SJCRH30 (cell line): ENCODE measurements around the gene STK39. TPM values are rescaled to one million over a fixed set of nuclear protein-coding genes. Genes with fewer than 3 reads are reported as not detected.

ENCODE experiments used
- DNase-seq, 2 experiments: peaks; one replicate each; pipeline ENCODE4 v3.0.0-alpha.2; 2015 to 2020
- H3K27ac ChIP-seq: fragments of 250-450 bp; sonication (Bioruptor Pico); 2 replicates; pipeline ENCODE4 v1.5.1; 2020; ENCODE audit warnings: mild to moderate bottlenecking, moderate library complexity
- H3K27me3 ChIP-seq: fragments of 250-450 bp; sonication (Bioruptor Pico); 2 replicates; pipeline ENCODE4 v1.5.1; 2020; ENCODE audit warnings: mild to moderate bottlenecking, moderate library complexity
- H3K36me3 ChIP-seq: fragments of 250-450 bp; sonication (Bioruptor Pico); 2 replicates; pipeline ENCODE4 v1.5.1; 2020; ENCODE audit warnings: mild to moderate bottlenecking, moderate library complexity
- H3K4me1 ChIP-seq: fragments of 250-450 bp; sonication (Bioruptor Pico); 2 replicates; pipeline ENCODE4 v1.5.1; 2020; ENCODE audit warnings: mild to moderate bottlenecking, moderate library complexity
- H3K4me3 ChIP-seq: fragments of 250-450 bp; sonication (Bioruptor Pico); 2 replicates; pipeline ENCODE4 v1.5.1; 2020; ENCODE audit warnings: mild to moderate bottlenecking, moderate library complexity
- H3K9me3 ChIP-seq: fragments of 250-450 bp; sonication (Bioruptor Pico); replicated peaks from 2 replicates; pipeline ENCODE4 v1.5.1; 2020; ENCODE audit warnings: mild to moderate bottlenecking, moderate library complexity
- total RNA-seq: library from RNA; depleted of rRNA; stranded (reverse); fragments of >200 nt; shearing (Covaris generic); gene quantifications from 2 replicates; pipeline ENCODE4 v1.2.3, GENCODE V29; 2014

The STK39 gene
- total RNA-seq, 1 experiment from 2014 or later = 8.5 TPM

- DNase-seq = no peak
Measured at GRCh38 chr2:168233726-168234406, 13.5 kb downstream of the STK39 start.

DNA sequence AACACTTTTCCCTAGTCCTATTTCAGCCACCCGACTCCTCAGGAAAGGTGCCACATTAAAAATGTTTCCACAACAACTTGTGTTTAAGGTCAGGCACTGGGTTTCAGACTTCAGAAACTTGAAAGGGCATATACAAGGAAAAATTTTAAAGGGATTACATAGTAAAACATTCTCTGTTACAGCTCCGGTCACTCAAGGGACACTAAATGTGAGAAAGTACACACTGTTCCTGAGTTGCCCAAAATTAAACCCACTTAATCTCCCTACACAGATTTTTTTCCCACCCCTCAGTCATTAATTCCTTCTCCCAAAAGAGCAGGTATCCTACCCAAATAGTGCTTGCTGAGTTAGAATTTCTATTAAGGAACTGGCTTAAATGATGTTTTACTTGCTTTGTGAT, 14.2 kb downstream of the STK39 start:
- DNase-seq = no peak
- Histone ChIP-seq H3K27ac (no peak overlapping the region), H3K36me3 (no peaks in the 10 kb centered on the region; the same call in 1 of the 2 replicates), H3K4me3 (no peak overlapping the region), H3K4me1 (no peaks in the 10 kb centered on the region), H3K27me3 (no peaks in the 10 kb centered on the region), H3K9me3 (no peaks in the 10 kb centered on the region)

More at GRCh38 chr2:168233726-168234406, 13.5 kb downstream of the STK39 start:
- no peaks in the 10 kb centered on the region for H3K4me1 ChIP-seq
- H3K27ac ChIP-seq = no peak overlapping the region
- no peaks in the 10 kb centered on the region for H3K9me3 ChIP-seq
- no peaks in the 10 kb centered on the region; the same call in 1 of the 2 replicates for H3K36me3 ChIP-seq
- H3K27me3 ChIP-seq = no peaks in the 10 kb centered on the region
- no peak overlapping the region for H3K4me3 ChIP-seq

DNA sequence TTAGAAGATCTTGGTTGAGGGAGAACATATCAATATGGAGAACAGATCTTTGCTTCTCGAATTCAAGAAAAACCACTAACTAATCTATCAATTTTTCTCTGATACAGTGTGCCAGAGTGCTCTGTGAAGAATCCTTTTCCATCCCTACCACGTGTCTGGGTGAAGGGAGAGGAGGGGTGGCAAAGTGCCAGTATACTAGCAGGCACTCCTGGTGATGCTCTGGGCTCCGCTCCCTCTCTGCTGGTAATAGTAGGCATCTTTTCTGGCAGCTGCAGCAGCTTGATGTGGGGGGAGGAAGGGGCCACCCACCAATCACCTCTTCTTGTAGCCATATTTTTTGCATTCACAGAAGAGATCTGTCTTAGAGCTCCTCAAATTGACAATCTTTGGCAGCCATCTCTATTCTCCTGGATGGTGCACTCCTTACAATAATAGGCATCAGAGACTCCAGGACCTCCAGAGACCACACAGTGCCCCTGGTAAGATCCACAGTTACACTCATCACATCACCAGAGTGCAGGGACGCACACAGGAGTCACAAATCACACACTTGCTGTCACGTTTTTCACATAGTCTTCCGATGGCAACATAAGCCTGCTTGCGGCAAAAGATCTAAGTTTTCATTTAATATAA, 15.7 kb downstream of the STK39 start:
- no peaks in the 10 kb centered on the region for H3K27me3 ChIP-seq
- H3K4me3 ChIP-seq = no peak overlapping the region
- no peaks in the 10 kb centered on the region for H3K4me1 ChIP-seq
- H3K27ac ChIP-seq = no peak overlapping the region
- H3K36me3 ChIP-seq = no peaks in the 10 kb centered on the region
- no peaks in the 10 kb centered on the region for H3K9me3 ChIP-seq
- DNase-seq = no peak

DNA sequence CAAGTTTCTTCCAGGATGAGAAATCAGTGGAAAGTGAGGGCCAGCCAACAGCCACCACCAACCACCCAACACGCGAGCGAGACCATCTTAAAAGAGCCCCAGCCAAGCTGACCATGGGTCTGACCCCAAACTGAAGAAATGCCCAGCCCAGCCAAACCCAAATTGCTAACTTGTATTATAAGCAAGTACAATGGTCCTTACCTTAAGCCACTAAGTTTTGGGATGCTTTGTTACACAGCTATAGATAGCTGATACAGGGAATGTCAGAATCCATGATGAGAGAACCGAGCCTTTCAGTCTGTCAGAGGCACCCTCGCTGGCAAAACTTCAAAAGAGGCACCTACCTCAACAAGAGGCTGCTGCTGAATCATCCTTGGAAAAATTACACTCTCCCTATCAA, 17.0 kb downstream of the STK39 start:
- no peaks in the 10 kb centered on the region for H3K4me1 ChIP-seq
- no peaks in the 10 kb centered on the region for H3K9me3 ChIP-seq
- no peaks in the 10 kb centered on the region for H3K27me3 ChIP-seq
- no peak for DNase-seq
- H3K36me3 ChIP-seq = no peaks in the 10 kb centered on the region
- no peak overlapping the region for H3K4me3 ChIP-seq
- no peak overlapping the region for H3K27ac ChIP-seq

DNA sequence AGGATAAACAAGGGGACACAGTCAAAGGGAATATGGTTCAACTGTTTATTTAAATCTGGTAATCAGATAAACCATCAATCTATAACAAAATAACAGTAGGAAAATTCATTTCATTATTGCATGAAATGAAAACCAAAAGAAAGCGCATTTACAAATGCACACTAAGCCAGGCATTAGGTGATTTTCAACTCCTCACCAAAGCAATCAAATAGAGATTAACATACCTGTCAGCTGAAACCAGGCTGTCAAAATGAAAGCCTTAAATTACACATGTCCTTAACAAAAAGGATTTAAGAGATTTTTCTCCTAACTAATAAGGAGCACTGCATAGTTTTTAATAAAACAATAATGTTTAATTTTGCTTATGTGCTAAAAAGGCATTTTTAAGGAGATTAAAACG, 23.0 kb downstream of the STK39 start:
- Histone ChIP-seq H3K9me3 (no peaks in the 10 kb centered on the region), H3K4me3 (no peak overlapping the region), H3K27ac (no peak overlapping the region), H3K36me3 (no peaks in the 10 kb centered on the region), H3K27me3 (no peaks in the 10 kb centered on the region), H3K4me1 (no peaks in the 10 kb centered on the region)
- no peak for DNase-seq

GRCh38 chr2:168222088-168222487, 25.3 kb downstream of the STK39 start:
- H3K27ac ChIP-seq = no peak overlapping the region
- no peak for DNase-seq
- H3K9me3 ChIP-seq = no peaks in the 10 kb centered on the region
- H3K36me3 ChIP-seq = no peaks in the 10 kb centered on the region
- H3K4me3 ChIP-seq = no peak overlapping the region
- H3K4me1 ChIP-seq = peaks cover 9% of the 10 kb centered on the region; the same call in 1 of the 2 replicates
- H3K27me3 ChIP-seq = no peaks in the 10 kb centered on the region

- Histone ChIP-seq H3K4me1 (peaks cover 9% of the 10 kb centered on the region; the same call in 1 of the 2 replicates), H3K4me3 (no peak overlapping the region), H3K9me3 (no peaks in the 10 kb centered on the region), H3K27ac (no peak overlapping the region), H3K36me3 (no peaks in the 10 kb centered on the region), H3K27me3 (no peaks in the 10 kb centered on the region)
- DNase-seq = no peak
Measured at GRCh38 chr2:168220965-168221819, 26.2 kb downstream of the STK39 start.

DNA sequence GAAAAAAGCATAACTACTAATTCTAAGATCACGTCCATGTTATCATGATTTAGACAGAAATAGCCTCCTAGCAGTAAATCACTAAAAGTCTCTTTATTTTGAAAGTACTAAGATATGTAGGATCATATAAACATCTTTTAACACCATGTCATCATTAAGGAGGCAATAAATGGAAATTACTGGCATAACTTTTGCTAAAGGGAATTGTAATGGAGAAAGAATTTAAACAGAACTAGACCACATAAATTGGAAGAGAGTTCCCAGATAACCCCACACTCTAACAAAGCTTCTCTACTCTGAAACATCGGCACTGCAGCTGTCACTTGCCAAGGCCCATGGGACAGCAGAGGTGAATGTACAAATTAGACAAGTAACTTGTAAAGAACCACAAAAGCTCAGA, 29.5 kb downstream of the STK39 start:
- Histone ChIP-seq H3K4me3 (no peak overlapping the region), H3K27ac (no peak overlapping the region), H3K36me3 (no peaks in the 10 kb centered on the region), H3K4me1 (peaks cover 9% of the 10 kb centered on the region; the same call in 1 of the 2 replicates), H3K9me3 (no peaks in the 10 kb centered on the region), H3K27me3 (no peaks in the 10 kb centered on the region)
- peak; percentile 21 to 23 for DNase-seq

GRCh38 chr2:168216351-168217005, 30.9 kb downstream of the STK39 start:
- Histone ChIP-seq H3K27me3 (no peaks in the 10 kb centered on the region), H3K4me1 (peaks cover 9% of the 10 kb centered on the region; the same call in 1 of the 2 replicates), H3K4me3 (no peak overlapping the region), H3K9me3 (no peaks in the 10 kb centered on the region), H3K36me3 (no peaks in the 10 kb centered on the region), H3K27ac (no peak overlapping the region)
- DNase-seq = no peak

DNA sequence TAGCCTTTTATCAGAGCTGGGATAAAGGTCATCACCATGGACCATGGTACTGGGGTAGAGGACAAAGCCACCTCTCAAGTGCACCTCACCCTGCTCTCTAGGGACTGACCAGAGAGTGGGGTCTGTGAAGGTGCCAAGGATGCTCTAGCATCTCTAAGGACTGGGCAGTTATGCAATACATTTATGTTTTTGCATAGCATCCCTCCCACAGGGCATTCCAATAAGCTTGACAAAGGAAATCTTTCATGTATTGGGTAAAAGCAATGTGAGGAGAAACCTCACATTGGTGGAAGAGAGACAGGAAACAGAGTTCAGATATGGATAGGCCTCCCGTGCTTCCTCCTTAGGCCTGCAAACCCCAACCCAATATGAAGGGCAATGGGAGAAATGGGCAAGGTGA, 31.6 kb downstream of the STK39 start:
- no peak overlapping the region for H3K4me3 ChIP-seq
- no peaks in the 10 kb centered on the region for H3K36me3 ChIP-seq
- H3K27me3 ChIP-seq = no peaks in the 10 kb centered on the region
- no peak overlapping the region for H3K27ac ChIP-seq
- H3K4me1 ChIP-seq = peaks cover 9% of the 10 kb centered on the region; the same call in 1 of the 2 replicates
- no peaks in the 10 kb centered on the region for H3K9me3 ChIP-seq
- no peak for DNase-seq

DNA sequence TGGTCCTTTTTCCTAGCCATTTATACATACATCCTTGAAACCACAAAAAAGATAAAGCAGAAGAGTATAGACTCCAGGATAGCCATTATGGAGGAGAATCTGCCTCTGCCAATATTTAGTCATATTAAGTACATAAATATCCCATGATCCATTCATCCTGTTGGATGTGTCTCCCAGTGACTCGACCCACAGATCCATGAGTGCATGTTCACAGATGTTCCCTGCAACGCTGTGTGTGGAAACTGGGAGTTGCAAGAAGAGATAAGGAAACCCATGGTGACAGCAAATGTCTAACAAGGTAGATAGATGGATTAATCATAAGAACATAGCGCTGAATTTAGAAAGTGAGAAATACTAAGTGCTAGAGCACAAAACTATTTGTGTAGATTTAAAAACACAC, 34.5 kb downstream of the STK39 start:
- no peaks in the 10 kb centered on the region for H3K9me3 ChIP-seq
- H3K27ac ChIP-seq = no peak overlapping the region
- H3K4me3 ChIP-seq = no peak overlapping the region
- DNase-seq = no peak
- no peaks in the 10 kb centered on the region for H3K36me3 ChIP-seq
- H3K27me3 ChIP-seq = no peaks in the 10 kb centered on the region
- peaks cover 3% of the 10 kb centered on the region; the same call in 1 of the 2 replicates for H3K4me1 ChIP-seq

DNA sequence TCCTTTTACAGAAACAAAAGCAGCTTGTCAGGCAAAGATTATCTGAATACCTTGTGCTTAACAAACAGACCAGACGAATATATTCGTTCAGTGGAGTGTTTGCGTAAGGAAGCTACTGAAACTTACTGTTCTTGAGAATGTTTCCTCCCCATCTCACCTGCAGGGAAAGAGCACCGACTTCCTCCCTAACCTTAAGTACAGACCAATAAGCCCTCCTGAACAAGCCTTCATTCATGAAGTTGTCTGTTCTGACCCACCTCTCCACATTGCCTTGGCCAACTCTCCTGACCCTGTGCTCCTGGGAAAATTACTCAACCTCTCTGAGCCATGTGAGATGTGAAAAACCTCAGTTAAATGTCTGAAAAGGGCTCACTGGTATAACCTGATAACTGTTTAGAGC, 35.2 kb downstream of the STK39 start:
- H3K27ac ChIP-seq = no peak overlapping the region
- no peaks in the 10 kb centered on the region for H3K36me3 ChIP-seq
- DNase-seq = no peak
- no peaks in the 10 kb centered on the region for H3K27me3 ChIP-seq
- no peak overlapping the region for H3K4me3 ChIP-seq
- no peaks in the 10 kb centered on the region for H3K4me1 ChIP-seq
- no peaks in the 10 kb centered on the region for H3K9me3 ChIP-seq

DNA sequence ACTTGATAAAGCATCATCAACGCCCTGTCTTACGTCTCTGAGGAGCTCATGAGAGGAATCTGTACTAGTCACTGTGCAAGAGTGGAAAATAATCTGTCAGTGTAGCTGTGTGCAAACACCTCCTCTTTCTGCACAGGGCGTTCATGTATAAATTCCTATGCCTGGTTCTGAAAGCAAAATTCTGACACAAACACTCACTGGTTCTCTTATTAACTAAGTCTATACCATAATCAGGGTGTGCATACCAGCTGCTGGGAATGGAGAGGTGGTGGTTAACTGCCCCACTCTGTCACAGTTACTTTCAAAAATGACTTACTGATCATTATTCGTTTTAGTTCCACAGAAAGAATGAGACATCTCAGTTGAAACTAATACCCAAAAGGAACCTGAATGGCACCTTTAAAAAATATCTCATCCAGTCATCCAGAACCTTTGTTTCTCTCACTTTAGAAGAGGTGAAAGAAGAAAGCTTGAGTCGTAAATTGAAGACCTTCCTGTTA, 35.7 kb downstream of the STK39 start:
- no peaks in the 10 kb centered on the region for H3K9me3 ChIP-seq
- DNase-seq = no peak
- no peaks in the 10 kb centered on the region for H3K27me3 ChIP-seq
- H3K27ac ChIP-seq = no peak overlapping the region
- H3K4me1 ChIP-seq = no peaks in the 10 kb centered on the region
- no peak overlapping the region for H3K4me3 ChIP-seq
- no peaks in the 10 kb centered on the region for H3K36me3 ChIP-seq

DNA sequence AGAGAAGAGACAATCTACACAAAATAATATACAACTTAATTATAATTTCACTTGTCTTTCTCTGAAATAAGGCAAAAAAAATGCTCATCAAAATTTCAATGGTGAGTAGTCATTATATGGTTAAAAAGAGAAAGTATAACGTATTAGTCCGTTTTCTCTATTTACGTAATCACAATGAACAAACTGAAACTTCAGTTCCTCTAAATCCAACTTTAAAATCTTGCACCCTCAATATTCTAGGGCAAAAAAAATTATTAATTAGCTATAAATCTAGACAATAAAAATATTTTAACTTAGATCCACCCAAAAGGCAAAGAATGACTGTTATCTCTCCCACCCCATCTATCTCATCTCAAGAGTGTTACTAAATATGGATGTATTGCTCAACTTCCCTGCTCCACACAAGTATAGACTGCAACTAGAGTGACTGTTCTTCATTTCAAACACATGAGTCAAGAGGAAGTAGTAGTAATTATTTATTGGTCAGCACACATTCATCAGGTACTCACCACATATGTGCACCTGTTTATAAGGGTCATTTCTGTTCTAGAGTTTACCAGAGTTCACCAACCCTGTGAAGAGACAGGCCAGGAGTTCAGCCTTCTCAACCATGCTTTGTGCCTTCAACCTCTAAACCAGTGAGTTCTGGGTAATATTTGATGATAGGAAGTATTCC, 36.4 kb downstream of the STK39 start:
- peak in 1 of 2 experiments; percentile 5 for DNase-seq
- Histone ChIP-seq H3K9me3 (no peaks in the 10 kb centered on the region), H3K4me3 (no peak overlapping the region), H3K36me3 (no peaks in the 10 kb centered on the region), H3K27ac (no peak overlapping the region), H3K27me3 (no peaks in the 10 kb centered on the region), H3K4me1 (no peaks in the 10 kb centered on the region)
